Upper lobe of left lung (tissue), 6 donors: Measurements from ENCODE around the gene ADGRE1. TPM values are rescaled to one million over a fixed set of nuclear protein-coding genes. Genes with fewer than 3 reads are reported as not detected.

Experiments
- ATAC-seq, 2 donors: fragments of 200-7000 bp; cut with Tn5 transposase; one replicate each; pipeline ENCODE4 v1.9.1; 2022; ENCODE audit warnings: mild to moderate bottlenecking in 2 of 2, moderate library complexity in 2 of 2; ENCODE audit not compliant: low FRiP score in 2 of 2
- DNase-seq, 2 donors: peaks; one replicate each; pipeline ENCODE4 v3.0.0-alpha.2; 2019 to 2020
- H3K27ac ChIP-seq, 4 donors: fragments of 200-600 bp; sonication (generic); one replicate each; pipeline ENCODE4 v1.5.1; 2016 to 2019
- H3K27me3 ChIP-seq, 4 donors: fragments of 200-600 bp; sonication (generic); one replicate each; pipeline ENCODE4 v1.5.1; 2017 to 2019
- H3K36me3 ChIP-seq, 4 donors: fragments of 200-600 bp; sonication (generic); one replicate each; pipeline ENCODE4 v1.5.1; 2016 to 2019
- H3K4me1 ChIP-seq, 4 donors: fragments of 200-600 bp; sonication (generic); one replicate each; pipeline ENCODE4 v1.5.1; 2018 to 2019
- H3K4me3 ChIP-seq, 4 donors: fragments of 200-600 bp; sonication (generic); one replicate each; pipeline ENCODE4 v1.5.1; 2017 to 2019; ENCODE audit warnings: mild to moderate bottlenecking in 2 of 4, moderate library complexity in 1 of 4
- H3K9me3 ChIP-seq, 4 donors: fragments of 200-600 bp; sonication (generic); one replicate each; pipeline ENCODE4 v1.5.1; 2018 to 2019
- CTCF ChIP-seq, 6 experiments: fragments of 450-650 bp in 4 of 6; fragments of 200-600 bp in 2 of 6; sonication (generic) in 2 of 6; IDR thresholded peaks; one replicate each; pipeline ENCODE4 v1.5.1; 2016 to 2019; ENCODE audit warnings: antibody characterized with exemption in 6 of 6
- EP300 ChIP-seq, 4 donors: sonication (generic); formaldehyde crosslinking; IDR thresholded peaks; one replicate each; pipeline ENCODE4 v1.5.1; 2017; ENCODE audit warnings: antibody characterized with exemption in 4 of 4, control low read depth in 2 of 4
- POLR2A ChIP-seq, 4 donors: fragments of 450-650 bp; IDR thresholded peaks; one replicate each; pipeline ENCODE4 v1.5.1; 2016 to 2017; ENCODE audit warnings: antibody characterized with exemption in 4 of 4, mild to moderate bottlenecking in 2 of 4
- POLR2AphosphoS5 ChIP-seq, 2 donors: sonication (generic); formaldehyde crosslinking; IDR thresholded peaks; one replicate each; pipeline ENCODE4 v1.5.1; 2017; ENCODE audit warnings: antibody characterized with exemption in 2 of 2
- WGBS, 2 donors: methylation state at CpG; one replicate each; pipeline ENCODE4 v1.1.5; 2017 to 2018; 5-methylcytosine and 5-hydroxymethylcytosine counted together
- total RNA-seq, 6 donors: library from RNA; depleted of rRNA in 4 of 6; stranded (reverse); fragments of >200 nt in 4 of 6; gene quantifications; one replicate each; pipeline versions ENCODE4 v1.1.0 to v1.2.1, GENCODE V29; 2016 to 2021
- donor health status: DM: no; HTN: no; CAD: no; lungs with moderate emphysema.
- donor health status: DM: no; HTN: yes; CAD: no; lungs with severe emphysema.

Gene ADGRE1
- total RNA-seq, 6 donors from 2014 or later, result 0.79 to 7.3 (median 4.3) TPM

GRCh38 chr19:6952956-6953355, 65.6 kb downstream of the ADGRE1 start:
- no peaks in the 10 kb centered on the region for H3K4me1 ChIP-seq
- no peaks in the 10 kb centered on the region for H3K27me3 ChIP-seq
- no peaks in the 10 kb centered on the region for H3K9me3 ChIP-seq
- ATAC-seq (no peak), DNase-seq (no peak)
- H3K27ac ChIP-seq, result no peak overlapping the region
- TF ChIP-seq EP300 (IDR thresholded peaks at IDR 0.05), result no peak
- 86 to 87% methylated on average over 9 of the region's 9 CpGs for WGBS, 2 donors
- no peak overlapping the region for H3K4me3 ChIP-seq
- no peaks in the 10 kb centered on the region for H3K36me3 ChIP-seq

- DNase-seq (no peak), ATAC-seq (no peak)
- TF ChIP-seq CTCF (IDR thresholded peaks at IDR 0.05) (no peak), POLR2AphosphoS5 (IDR thresholded peaks at IDR 0.05) (no peak), EP300 (IDR thresholded peaks at IDR 0.05) (no peak), POLR2A (IDR thresholded peaks at IDR 0.05) (no peak)
- Histone ChIP-seq H3K36me3 (no peaks in the 10 kb centered on the region), H3K27ac (no peak overlapping the region), H3K4me3 (no peak overlapping the region), H3K27me3 (no peaks in the 10 kb centered on the region), H3K4me1 (no peaks in the 10 kb centered on the region), H3K9me3 (no peaks in the 10 kb centered on the region)
- WGBS, 2 donors, result 94 to 96% methylated on average over 3 of the region's 3 CpGs
These were observed 67.7 kb downstream of the ADGRE1 start for GRCh38 chr19:6955082-6955481.

- Histone ChIP-seq H3K4me3 (no peak overlapping the region), H3K9me3 (no peaks in the 10 kb centered on the region), H3K36me3 (no peaks in the 10 kb centered on the region), H3K27ac (no peak overlapping the region), H3K27me3 (no peaks in the 10 kb centered on the region), H3K4me1 (no peaks in the 10 kb centered on the region)
- WGBS, 2 donors, result 61 to 76% methylated on average over 1 of the region's 1 CpG
- TF ChIP-seq EP300 (IDR thresholded peaks at IDR 0.05), result no peak
- TF ChIP-seq POLR2A (IDR thresholded peaks at IDR 0.05), result no peak
- no peak for TF ChIP-seq POLR2AphosphoS5 (IDR thresholded peaks at IDR 0.05)
- TF ChIP-seq CTCF (IDR thresholded peaks at IDR 0.05), result no peak
- ATAC-seq (no peak), DNase-seq (no peak)
These were observed 69.2 kb downstream of the ADGRE1 start for GRCh38 chr19:6956573-6956972.

GRCh38 chr19:6958791-6959190, 71.4 kb downstream of the ADGRE1 start:
- no peak for TF ChIP-seq CTCF (IDR thresholded peaks at IDR 0.05)
- Histone ChIP-seq H3K9me3 (no peaks in the 10 kb centered on the region), H3K4me3 (no peak overlapping the region), H3K27me3 (no peaks in the 10 kb centered on the region), H3K27ac (no peak overlapping the region), H3K4me1 (no peaks in the 10 kb centered on the region), H3K36me3 (no peaks in the 10 kb centered on the region)
- WGBS, 2 donors, result 65 to 82% methylated on average over 3 of the region's 3 CpGs
- ATAC-seq, result peak in 1 of 2 donors; percentile 32
- peak in 1 of 2 donors; percentile 22 for DNase-seq

- TF ChIP-seq POLR2AphosphoS5 (IDR thresholded peaks at IDR 0.05) (no peak), CTCF (IDR thresholded peaks at IDR 0.05) (no peak)
- Histone ChIP-seq H3K36me3 (no peaks in the 10 kb centered on the region), H3K27ac (no peak overlapping the region), H3K4me1 (no peaks in the 10 kb centered on the region), H3K27me3 (no peaks in the 10 kb centered on the region), H3K9me3 (no peaks in the 10 kb centered on the region), H3K4me3 (no peak overlapping the region)
- ATAC-seq (no peak), DNase-seq (no peak)
- 65 to 69% methylated on average over 5 to 6 of the region's 6 CpGs for WGBS, 2 donors
These were observed 76.0 kb downstream of the ADGRE1 start for GRCh38 chr19:6963244-6963852.
